IPS DF 4.7 (cell line): Measurements from ENCODE around the gene CHN1.

Experiments used
- DNase-seq: peaks from one replicate; pipeline ENCODE4 v3.0.0-alpha.2; 2013; ENCODE audit warnings: low spot score; ENCODE audit errors: extremely low read depth

Gene CHN1

DNA sequence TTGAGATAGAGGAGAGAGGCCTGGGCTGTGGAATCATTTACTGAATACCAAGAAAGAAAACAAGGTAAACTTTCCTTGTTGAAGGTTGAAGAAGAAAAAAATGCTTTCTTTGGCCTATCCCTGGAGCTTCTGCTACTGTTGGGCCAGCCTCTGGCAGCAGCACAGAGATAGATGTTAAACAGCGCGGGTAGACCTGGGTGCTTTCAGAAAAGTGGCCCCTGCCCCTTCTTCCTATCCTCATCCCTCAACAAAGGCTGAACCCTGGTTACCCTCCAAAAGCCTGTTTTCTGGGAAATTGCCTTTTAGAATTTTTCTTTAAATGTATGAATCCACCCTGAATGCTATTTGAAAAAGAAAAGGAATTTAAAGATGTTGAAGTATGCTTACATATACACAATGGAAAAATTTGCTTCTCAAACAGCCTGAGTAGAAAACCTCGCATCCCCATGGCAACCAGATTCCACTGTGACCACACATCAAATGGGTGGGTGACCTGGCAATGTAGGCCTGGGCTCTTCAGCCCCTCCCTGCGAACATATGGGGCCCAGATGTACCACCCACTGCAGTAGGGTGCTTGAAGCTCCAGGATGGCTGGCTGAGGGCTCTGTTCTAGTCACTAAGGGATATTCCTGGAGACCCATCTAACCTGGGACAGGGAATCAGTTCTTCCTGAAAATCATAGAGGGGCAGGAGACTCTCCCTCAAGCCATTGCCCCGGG is 217.5 kb downstream of the CHN1 start:
- DNase-seq: peak; percentile 94

DNA sequence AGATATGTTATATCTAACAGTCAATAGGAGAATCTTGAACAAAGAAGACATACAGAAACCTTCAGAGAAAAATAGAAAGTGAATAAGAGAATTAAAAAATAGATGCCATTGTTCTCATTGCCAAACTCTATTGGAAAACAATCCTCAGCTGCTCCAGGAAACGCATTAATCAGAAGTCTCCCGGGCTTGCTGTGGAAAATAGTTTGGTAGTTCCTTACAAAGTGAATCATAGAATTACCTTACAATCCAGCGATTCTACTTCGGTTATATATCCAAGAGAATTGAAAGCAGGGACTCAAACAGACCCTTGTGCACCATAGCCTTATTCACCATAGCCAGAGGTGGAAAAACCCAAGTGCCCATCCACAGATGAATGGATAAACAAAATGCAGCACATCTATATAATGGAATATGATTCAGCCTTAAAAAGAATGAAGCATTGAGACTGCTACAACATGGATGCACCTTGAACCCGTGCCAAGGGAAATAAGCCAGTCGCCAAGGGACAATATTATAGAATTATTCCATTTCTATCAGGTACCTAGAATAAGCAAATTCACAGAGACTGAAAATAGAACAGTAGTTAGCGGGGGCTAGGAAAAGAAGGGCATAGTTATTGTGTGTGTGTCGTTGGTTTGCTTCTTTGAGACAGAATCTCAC is 219.0 kb downstream of the CHN1 start:
- no peak for DNase-seq

- no peak for DNase-seq
Measured at GRCh38 chr2:174785481-174785880, 219.7 kb downstream of the CHN1 start.

GRCh38 chr2:174784909-174785308 is 220.3 kb downstream of the CHN1 start:
- DNase-seq: no peak

DNA sequence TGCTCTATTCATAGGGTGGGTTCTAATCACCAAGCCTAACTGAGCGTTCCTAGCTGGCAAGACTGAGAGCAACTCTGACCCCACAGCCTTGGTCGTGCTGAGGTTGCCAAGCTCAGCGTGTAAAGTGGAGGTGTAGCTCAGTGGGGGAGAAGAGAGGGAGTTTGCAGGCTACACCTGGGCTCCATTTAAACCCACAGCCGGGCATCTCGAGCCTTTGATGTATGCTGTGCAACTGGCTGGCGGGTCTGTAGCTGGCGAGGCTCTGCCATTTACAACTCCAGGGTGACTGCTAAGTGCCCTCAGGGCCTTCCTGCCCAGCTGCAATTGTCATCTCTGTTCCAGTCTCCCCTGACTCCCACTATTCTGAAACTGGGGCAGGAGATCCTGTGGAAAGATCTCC is 220.9 kb downstream of the CHN1 start:
- DNase-seq: no peak

DNA sequence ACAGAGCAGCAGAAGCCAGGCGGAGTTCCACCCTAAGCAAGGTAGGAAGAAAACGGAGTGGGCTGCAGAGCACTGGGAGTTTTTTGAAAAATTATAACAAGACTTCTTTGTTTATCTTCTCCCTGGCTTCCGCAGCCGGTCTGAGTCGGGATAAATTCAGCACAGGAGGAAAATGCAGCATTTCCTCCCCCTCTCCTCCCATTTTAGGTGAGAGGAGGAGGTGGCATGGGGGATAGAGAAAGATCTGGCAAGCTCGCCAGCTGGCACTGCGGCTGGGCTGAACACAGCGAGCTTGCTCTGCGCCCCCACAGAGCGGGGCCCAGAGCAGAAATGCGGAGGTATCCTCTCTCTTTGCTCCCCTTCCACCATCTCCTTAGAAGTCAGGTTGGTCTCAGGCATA is 223.2 kb downstream of the CHN1 start:
- no peak for DNase-seq

DNA sequence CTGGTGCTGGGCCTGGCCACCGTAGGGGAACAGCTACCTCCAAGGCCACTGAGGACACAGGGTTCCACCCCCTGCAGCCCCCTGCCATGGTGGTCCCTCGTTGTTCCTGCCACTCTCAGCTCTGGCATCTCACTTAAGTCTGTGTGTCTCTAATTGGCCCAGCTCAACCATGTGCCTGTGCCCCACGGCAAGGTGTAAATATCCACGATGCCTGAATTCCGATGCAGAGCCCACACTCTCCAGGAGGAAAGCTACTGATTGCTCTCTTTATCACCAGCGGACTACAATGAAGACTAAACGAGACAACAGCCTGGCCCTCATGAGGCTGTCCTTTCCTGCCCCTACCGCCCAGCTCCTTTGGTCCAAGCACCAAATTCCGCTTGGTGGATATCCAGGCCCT is 223.9 kb downstream of the CHN1 start:
- no peak for DNase-seq

DNA sequence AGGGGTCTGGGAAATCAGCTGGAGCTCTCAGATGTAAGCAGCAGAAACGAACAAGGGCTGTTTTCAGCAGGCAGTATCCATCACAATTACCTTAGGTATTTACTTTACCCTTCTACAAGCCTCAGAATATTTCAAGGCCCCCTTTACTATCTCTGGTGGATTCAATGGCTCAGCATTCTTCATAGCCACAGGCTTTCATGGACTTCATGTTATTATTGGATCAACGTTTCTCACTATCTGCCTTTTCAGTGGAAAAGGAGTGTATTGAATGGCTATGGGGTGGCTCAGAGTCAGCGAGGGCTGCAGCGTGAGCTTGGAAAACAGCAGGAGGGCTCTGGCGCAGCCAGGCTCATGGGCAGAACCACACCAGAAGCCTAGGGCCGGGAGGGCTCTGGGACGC is 224.3 kb downstream of the CHN1 start:
- DNase-seq: no peak

GRCh38 chr2:174780191-174780840 is 224.9 kb downstream of the CHN1 start:
- no peak for DNase-seq

- no peak for DNase-seq
Measured at GRCh38 chr2:174779361-174779928, 225.7 kb downstream of the CHN1 start.

DNA sequence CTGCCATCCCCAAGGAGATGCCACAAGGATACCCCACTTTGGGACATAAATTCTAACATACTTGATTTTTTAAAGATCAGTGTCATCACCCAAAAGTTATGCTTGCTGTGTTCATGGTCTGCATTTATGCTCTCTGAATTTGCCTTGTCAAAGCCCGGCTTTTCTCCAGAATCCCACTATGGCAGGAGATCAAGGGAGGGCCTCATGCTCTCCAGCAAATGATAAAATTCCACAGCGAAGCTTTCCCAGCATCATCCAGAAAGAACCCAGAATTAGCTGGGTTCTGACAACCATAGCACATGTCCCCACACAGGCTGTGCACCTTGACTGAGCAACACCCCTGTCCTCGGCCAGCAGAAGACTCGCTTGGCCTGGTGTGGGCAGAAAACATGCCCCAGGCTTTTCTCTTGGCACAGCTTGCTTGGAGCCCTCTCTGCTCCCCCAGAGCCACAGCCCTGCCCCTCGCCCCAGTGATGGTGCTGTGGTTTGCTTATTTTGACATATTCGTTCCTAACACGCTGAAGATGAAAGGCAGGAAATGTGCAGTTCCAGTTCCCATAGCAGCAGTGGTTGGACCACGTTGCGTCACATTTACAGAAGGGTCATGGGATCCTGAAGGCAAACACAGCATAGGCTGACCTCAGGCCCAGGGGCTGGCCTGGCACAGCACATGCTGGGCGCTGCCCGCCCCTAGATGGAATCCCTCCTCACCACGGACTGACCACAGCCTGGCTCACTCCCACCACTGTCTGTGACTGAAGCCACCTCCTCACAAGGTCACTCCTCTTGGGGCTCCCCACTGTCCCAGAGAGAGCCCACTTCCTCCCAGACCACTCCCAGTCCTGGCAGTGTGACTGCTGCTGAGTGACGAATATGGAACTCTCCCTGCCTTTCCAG is 226.8 kb downstream of the CHN1 start:
- DNase-seq: no peak

GRCh38 chr2:174777347-174778084 is 227.7 kb downstream of the CHN1 start:
- DNase-seq: no peak

DNA sequence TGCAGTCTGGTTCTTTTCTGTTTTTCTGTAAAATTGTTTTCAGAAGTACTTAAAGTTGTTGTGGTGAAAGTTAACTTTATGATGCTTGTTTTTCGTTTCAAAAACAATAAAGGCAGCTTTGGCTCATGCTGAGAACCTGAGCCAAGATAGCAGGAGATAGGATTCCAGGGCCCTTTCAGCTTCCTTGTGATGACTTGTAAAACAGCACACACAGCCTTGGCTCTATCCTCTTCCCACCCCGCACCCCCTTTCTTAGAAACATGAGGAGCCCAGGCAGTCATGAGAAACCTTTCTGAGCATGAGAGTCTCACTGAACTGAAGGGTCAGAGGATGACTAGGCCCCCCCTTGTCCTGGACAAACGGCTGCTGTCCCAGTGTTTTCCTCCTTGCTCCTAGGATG is 228.5 kb downstream of the CHN1 start:
- DNase-seq: no peak

DNA sequence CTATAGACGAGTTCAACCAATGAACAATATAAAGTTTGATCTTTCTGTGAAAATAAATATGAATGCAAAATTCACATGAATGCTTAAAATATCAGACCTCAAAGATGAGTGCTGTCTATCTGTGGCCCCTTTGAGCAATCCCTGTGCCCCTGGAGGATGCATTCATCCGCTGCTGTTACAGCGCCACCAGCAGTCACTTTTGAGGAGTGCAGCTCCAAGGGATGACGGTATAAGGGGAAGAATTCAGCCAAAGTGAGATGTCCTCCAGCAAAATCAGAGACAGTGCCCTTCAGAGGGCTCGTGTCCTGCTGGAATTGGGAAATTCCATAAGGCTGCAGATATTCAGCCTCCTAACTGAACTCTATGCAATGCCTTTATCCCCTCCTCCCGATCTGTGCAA is 229.0 kb downstream of the CHN1 start:
- DNase-seq: no peak

- DNase-seq: no peak
Measured at GRCh38 chr2:174775571-174775980, 229.6 kb downstream of the CHN1 start.

- no peak for DNase-seq
Measured at GRCh38 chr2:174774886-174775285, 230.3 kb downstream of the CHN1 start.

- no peak for DNase-seq
Measured at GRCh38 chr2:174773215-174773614, 232.0 kb downstream of the CHN1 start.

GRCh38 chr2:174772472-174772801 is 232.7 kb downstream of the CHN1 start:
- DNase-seq: no peak

GRCh38 chr2:174771631-174772471 is 233.3 kb downstream of the CHN1 start:
- no peak for DNase-seq

DNA sequence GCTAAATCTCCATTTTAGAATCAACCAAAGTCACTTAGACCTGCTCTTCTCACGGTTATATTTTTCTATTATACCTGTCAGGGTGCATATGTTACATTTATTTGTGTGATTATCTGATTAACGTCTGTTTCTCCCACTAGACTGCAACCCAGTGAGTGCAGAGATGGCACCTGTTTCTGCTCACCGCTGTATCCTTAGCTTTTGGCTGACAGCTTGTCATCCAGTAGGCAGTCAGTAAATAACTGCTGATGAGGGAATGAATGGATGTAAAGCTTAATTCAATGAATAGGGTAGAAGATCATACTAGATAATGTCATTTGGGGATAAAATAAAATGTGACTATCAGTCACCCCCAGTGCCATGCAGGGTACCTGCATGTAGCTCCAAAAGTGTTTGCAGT is 234.0 kb downstream of the CHN1 start:
- DNase-seq: no peak
